NCI-H345 treated with DMSO at 0.1 percent for 48 hours (cell line): ENCODE results near the gene KIF18A.

Experiments used
- DNase-seq: peaks from one replicate; lab custom pipeline; 2025; ENCODE audit not compliant: unreplicated experiment; lab: John Stamatoyannopoulos, UW

The KIF18A gene

DNA sequence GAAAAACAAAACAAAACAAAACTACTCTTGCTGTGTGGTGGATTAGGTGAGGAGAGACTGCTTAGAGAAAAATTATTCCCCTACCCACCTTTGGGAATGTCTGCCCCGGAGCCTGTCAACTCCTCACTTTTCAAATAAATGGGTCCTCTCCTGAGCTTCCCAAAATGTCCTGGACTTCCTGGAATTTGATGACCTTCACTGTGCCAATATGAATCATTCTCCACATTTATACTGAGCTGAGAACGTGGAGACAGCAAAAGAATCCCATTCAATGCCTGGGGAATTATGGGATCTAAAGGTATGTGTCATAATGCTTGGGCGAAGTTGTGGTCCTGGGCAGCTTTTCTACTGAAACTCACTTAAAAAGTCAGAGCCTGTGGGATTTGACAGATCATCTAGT, 136.8 kb downstream of the KIF18A start:
- no peak for DNase-seq
